ENCODE data around the gene TMEM41B.
A peak's percentile ranks its signal among the peaks of the same experiment; 100 is the strongest.
"Not testable (repeated sequence)": the region's sequence is repeated elsewhere in the genome, so short reads cannot be mapped to it uniquely, and the experiment has no call there.

Gene TMEM41B

GRCh38 chr11:9314291-9315077 lies at the start of gene TMEM41B:
TMEM41B (minus strand) TSS chr11:9314593; CDS start chr11:9314441, 152 bp downstream.
- DNase-seq, result peak; percentile 98

GRCh38 chr11:9362393-9362863 lies 48.0 kb upstream of the TMEM41B start:
- DNase-seq, result no peak

GRCh38 chr11:9360862-9361622 lies 46.6 kb upstream of the TMEM41B start:
- DNase-seq, result not testable (repeated sequence)

- DNase-seq, result no peak
Measured at GRCh38 chr11:9357041-9357440, 42.6 kb upstream of the TMEM41B start.

GRCh38 chr11:9351321-9351881 lies 37.0 kb upstream of the TMEM41B start:
- DNase-seq, result no peak

GRCh38 chr11:9347779-9348178 lies 33.4 kb upstream of the TMEM41B start:
- not testable (repeated sequence) for DNase-seq

GRCh38 chr11:9347100-9347499 lies 32.7 kb upstream of the TMEM41B start:
- no peak for DNase-seq

GRCh38 chr11:9344061-9344680 lies 29.8 kb upstream of the TMEM41B start:
- DNase-seq, result no peak

- no peak for DNase-seq
Measured at GRCh38 chr11:9341638-9342178, 27.3 kb upstream of the TMEM41B start.

GRCh38 chr11:9332655-9333054 lies 18.3 kb upstream of the TMEM41B start:
- no peak for DNase-seq

- no peak for DNase-seq
Measured at GRCh38 chr11:9330387-9331384, 16.3 kb upstream of the TMEM41B start.

- no peak for DNase-seq
Measured at GRCh38 chr11:9320047-9320446, 5.7 kb upstream of the TMEM41B start.

- DNase-seq, result not testable (repeated sequence)
Measured at GRCh38 chr11:9319377-9320001, 5.1 kb upstream of the TMEM41B start.

- DNase-seq, result not testable (repeated sequence)
Measured at GRCh38 chr11:9318442-9319376, 4.3 kb upstream of the TMEM41B start.

- no peak for DNase-seq
Measured at GRCh38 chr11:9316334-9316733, 1.9 kb upstream of the TMEM41B start.

GRCh38 chr11:9315078-9315688 lies 790 bp upstream of the TMEM41B start:
- peak; percentile 38 for DNase-seq

GRCh38 chr11:9313648-9314290 lies 624 bp downstream of the TMEM41B start:
- no peak for DNase-seq

- no peak for DNase-seq
Measured at GRCh38 chr11:9310485-9311090, 3.8 kb downstream of the TMEM41B start.

All from DMS153 (cell line).